ENCODE data around the gene TP53.

Gene TP53

GRCh38 chr17:7650509-7651096 lies 36.7 kb downstream of the TP53 start, which contains the start of gene ATP1B2 (continued):
- TF ChIP-seq SP3 (tag by site-specific recombination; IDR thresholded peaks at IDR 0.05), result peak; percentile 83
- TF ChIP-seq KLF8 (tag by site-specific recombination; IDR thresholded peaks at IDR 0.05), result no peak
- no peak for TF ChIP-seq ZSCAN4 (tag by site-specific recombination; IDR thresholded peaks at IDR 0.05)
- peak; percentile 54 for TF ChIP-seq ZBTB26 (tag by site-specific recombination; optimal IDR thresholded peaks at IDR 0.05)
- no peak for TF ChIP-seq ZNF473 (tag by site-specific recombination; IDR thresholded peaks at IDR 0.05)
- peak; percentile 59 for TF ChIP-seq ZNF366 (tag by site-specific recombination; conservative IDR thresholded peaks at IDR 0.05)
- TF ChIP-seq ZNF398 (tag by site-specific recombination; IDR thresholded peaks at IDR 0.05), result peak; percentile 81
- no peak for TF ChIP-seq FEZF1 (tag by site-specific recombination; IDR thresholded peaks at IDR 0.05)
- 0 out of 2 replicates have a peak, but pooled peaks have one; percentile 9 for TF ChIP-seq KLF17 (tag by site-specific recombination; IDR thresholded peaks at IDR 0.05)
- TF ChIP-seq ZNF114 (tag by site-specific recombination; IDR thresholded peaks at IDR 0.05), result peak; percentile 41; the same call in 1 of the 2 replicates
- TF ChIP-seq SP2 (tag by site-specific recombination; IDR thresholded peaks at IDR 0.05), result peak; percentile 79
- TF ChIP-seq PATZ1 (tag by site-specific recombination; IDR thresholded peaks at IDR 0.05), result peak; percentile 76
- TF ChIP-seq ZBTB48 (tag by site-specific recombination; IDR thresholded peaks at IDR 0.05), result peak; percentile 57; the same call in 1 of the 2 replicates
- TF ChIP-seq ZBTB7A (tag by site-specific recombination; IDR thresholded peaks at IDR 0.05; ENCODE audit: low read depth), result no peak

- no peak overlapping the region for H3K27ac ChIP-seq (ENCODE audit: extremely low read depth, low read depth, low read length)
- no peaks in the 10 kb centered on the region for H3K9me3 ChIP-seq (ENCODE audit: control insufficient read depth, insufficient read depth, low read depth, low read length)
- H3K4me3 ChIP-seq (ENCODE audit: low read depth, low read length), result no peak overlapping the region
- no peaks in the 10 kb centered on the region for H3K36me3 ChIP-seq (ENCODE audit: control insufficient read depth in 2 of 2, insufficient read depth in 1 of 2, low read length in 2 of 2)
- peaks cover 5% of the 10 kb centered on the region for H3K4me1 ChIP-seq (ENCODE audit: control insufficient read depth, insufficient read depth, low read length)
- ChIA-PET POLR2A (interaction anchor here (0.6 to 2.8 kb wide), 5 partner anchors 10 to 40 kb away, joined by 3 to 17 read pairs (median 6); partner anchors contain the start of genes SAT2 and TP53), CTCF (interaction anchor here (0.6 to 1.4 kb wide), 2 partner anchors 41 to 507 kb away, joined by 3 to 5 read pairs; partner anchors contain the start of gene TP53)
- TF ChIP-seq ZBTB20 (tag by site-specific recombination; IDR thresholded peaks at IDR 0.05) (no peak), TSHZ1 (tag by site-specific recombination; IDR thresholded peaks at IDR 0.05; ENCODE audit: borderline replicate concordance) (no peak), ZNF24 (tag by site-specific recombination; IDR thresholded peaks at IDR 0.05) (no peak), ZNF398 (tag by site-specific recombination; IDR thresholded peaks at IDR 0.05) (no peak)
These were observed 40.3 kb downstream of the TP53 start for GRCh38 chr17:7647018-7647417.
